SU-DHL-6 (cell line): ENCODE results near the gene MBTD1.

ENCODE experiments used
- H2AFZ ChIP-seq: fragments of 200-600 bp; sonication (generic); 2 replicates; pipeline ENCODE4 v1.6.1; 2014; ENCODE audit warnings: low read depth, mild to moderate bottlenecking, moderate library complexity, mixed read lengths, antibody characterized with exemption, low read length; ENCODE audit not compliant: severe bottlenecking
- H3F3A ChIP-seq: fragments of 200-600 bp; shearing (Covaris generic); 2 replicates; pipeline ENCODE4 v1.6.0; 2016; ENCODE audit warnings: antibody characterized with exemption, mild to moderate bottlenecking; ENCODE audit not compliant: insufficient read depth
- H3K27ac ChIP-seq: fragments of 200-600 bp; sonication (generic); 2 replicates; pipeline ENCODE4 v1.5.1; 2016; ENCODE audit warnings: low read depth, mild to moderate bottlenecking, low read length, moderate library complexity, mixed read lengths
- H3K27me3 ChIP-seq: fragments of 200-600 bp; sonication (generic), shearing (Covaris generic); 2 replicates; pipeline ENCODE4 v1.6.0; 2014; ENCODE audit warnings: mild to moderate bottlenecking, low read length
- H3K36me3 ChIP-seq: fragments of 200-600 bp; sonication (generic); 2 replicates; pipeline ENCODE4 v1.6.1; 2014; ENCODE audit warnings: mild to moderate bottlenecking, low read length, mixed read lengths
- H3K4me2 ChIP-seq: fragments of 300-600, 200-600 bp; shearing (Covaris generic), sonication (generic); 2 replicates; pipeline ENCODE4 v1.6.0; 2014; ENCODE audit warnings: low read length, low read depth, mild to moderate bottlenecking; ENCODE audit not compliant: poor library complexity, severe bottlenecking
- H3K4me3 ChIP-seq: fragments of 200-600 bp; sonication (generic); 2 replicates; pipeline ENCODE4 v1.5.1; 2014; ENCODE audit warnings: antibody characterized with exemption, low read length, mild to moderate bottlenecking, mixed read lengths; ENCODE audit not compliant: insufficient read depth, poor library complexity, severe bottlenecking
- H3K79me2 ChIP-seq: fragments of 200-600 bp; sonication (generic); 2 replicates; pipeline ENCODE4 v1.6.1; 2014; ENCODE audit warnings: mild to moderate bottlenecking, low read length, moderate library complexity; ENCODE audit not compliant: insufficient read depth
- H3K9ac ChIP-seq: fragments of 200-600 bp; sonication (generic); 2 replicates; pipeline ENCODE4 v1.7.0; 2014; ENCODE audit warnings: mild to moderate bottlenecking, low read length
- H3K9me2 ChIP-seq: fragments of 200-600 bp; sonication (generic); replicated peaks from 2 replicates; pipeline ENCODE4 v1.6.1; 2014; ENCODE audit warnings: low read length; ENCODE audit not compliant: insufficient read depth
- H3K9me3 ChIP-seq: fragments of 200-600 bp; sonication (generic); 2 replicates; pipeline ENCODE4 v1.6.1; 2014; ENCODE audit warnings: low read length, mixed read lengths; ENCODE audit not compliant: insufficient read depth
- H4K20me1 ChIP-seq: fragments of 200-600 bp; sonication (generic); 2 replicates; pipeline ENCODE4 v1.6.1; 2014; ENCODE audit warnings: low read depth, mild to moderate bottlenecking, antibody characterized with exemption, low read length, moderate library complexity, mixed read lengths
- EZH2phosphoT487 ChIP-seq: fragments of 200-600 bp; sonication (generic), shearing (Covaris generic); conservative IDR thresholded peaks from 2 replicates; pipeline ENCODE4 v1.6.1; 2018; ENCODE audit warnings: mild to moderate bottlenecking, antibody characterized with exemption, low read length, moderate library complexity, mixed read lengths
- TF ChIP-seq, protein P1 (sequence below): fragments of 200-600 bp; sonication (generic); IDR thresholded peaks from one replicate; pipeline ENCODE4 v1.5.1; 2017; ENCODE audit warnings: antibody characterized with exemption, mild to moderate bottlenecking, low read length, moderate library complexity; ENCODE audit not compliant: insufficient read depth, poor library complexity, severe bottlenecking

MBTD1 gene

DNA sequence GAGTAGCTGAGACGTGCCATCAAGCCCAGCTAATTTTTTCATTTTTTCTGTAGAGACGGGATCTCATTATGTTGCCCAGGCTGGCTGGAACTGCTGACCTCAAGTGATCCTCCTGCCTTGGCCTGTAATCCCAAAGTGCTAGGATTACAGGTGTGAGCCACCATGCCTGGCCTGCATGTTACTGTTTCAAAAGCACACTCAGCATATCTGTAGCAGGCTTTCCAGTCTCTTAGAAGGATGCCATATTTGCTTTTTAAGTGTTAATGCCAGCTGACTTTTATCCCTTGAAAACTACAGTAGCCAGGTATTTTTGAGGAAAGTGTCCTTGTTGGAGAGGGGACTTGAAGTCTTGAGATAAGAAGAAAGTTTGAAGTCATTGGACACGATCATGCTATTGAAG lies 123.9 kb downstream of the MBTD1 start:
- H2AFZ ChIP-seq, result no peak overlapping the region
- H3K4me2 ChIP-seq, result no peak overlapping the region
- H3K4me3 ChIP-seq, result no peak overlapping the region
- no peak overlapping the region for H3K27ac ChIP-seq
- H3F3A ChIP-seq, result no peaks in the 10 kb centered on the region
- H3K9me2 ChIP-seq, result no peaks in the 10 kb centered on the region
- H3K9me3 ChIP-seq, result no peaks in the 10 kb centered on the region
- H3K9ac ChIP-seq, result no peak overlapping the region
- no peaks in the 10 kb centered on the region for H3K79me2 ChIP-seq
- H3K27me3 ChIP-seq, result no peaks in the 10 kb centered on the region
- H4K20me1 ChIP-seq, result no peaks in the 10 kb centered on the region
- H3K36me3 ChIP-seq, result no peaks in the 10 kb centered on the region
- TF ChIP-seq, protein P1, sequence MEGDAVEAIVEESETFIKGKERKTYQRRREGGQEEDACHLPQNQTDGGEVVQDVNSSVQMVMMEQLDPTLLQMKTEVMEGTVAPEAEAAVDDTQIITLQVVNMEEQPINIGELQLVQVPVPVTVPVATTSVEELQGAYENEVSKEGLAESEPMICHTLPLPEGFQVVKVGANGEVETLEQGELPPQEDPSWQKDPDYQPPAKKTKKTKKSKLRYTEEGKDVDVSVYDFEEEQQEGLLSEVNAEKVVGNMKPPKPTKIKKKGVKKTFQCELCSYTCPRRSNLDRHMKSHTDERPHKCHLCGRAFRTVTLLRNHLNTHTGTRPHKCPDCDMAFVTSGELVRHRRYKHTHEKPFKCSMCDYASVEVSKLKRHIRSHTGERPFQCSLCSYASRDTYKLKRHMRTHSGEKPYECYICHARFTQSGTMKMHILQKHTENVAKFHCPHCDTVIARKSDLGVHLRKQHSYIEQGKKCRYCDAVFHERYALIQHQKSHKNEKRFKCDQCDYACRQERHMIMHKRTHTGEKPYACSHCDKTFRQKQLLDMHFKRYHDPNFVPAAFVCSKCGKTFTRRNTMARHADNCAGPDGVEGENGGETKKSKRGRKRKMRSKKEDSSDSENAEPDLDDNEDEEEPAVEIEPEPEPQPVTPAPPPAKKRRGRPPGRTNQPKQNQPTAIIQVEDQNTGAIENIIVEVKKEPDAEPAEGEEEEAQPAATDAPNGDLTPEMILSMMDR, result no peak
- no peak for TF ChIP-seq EZH2phosphoT487

DNA sequence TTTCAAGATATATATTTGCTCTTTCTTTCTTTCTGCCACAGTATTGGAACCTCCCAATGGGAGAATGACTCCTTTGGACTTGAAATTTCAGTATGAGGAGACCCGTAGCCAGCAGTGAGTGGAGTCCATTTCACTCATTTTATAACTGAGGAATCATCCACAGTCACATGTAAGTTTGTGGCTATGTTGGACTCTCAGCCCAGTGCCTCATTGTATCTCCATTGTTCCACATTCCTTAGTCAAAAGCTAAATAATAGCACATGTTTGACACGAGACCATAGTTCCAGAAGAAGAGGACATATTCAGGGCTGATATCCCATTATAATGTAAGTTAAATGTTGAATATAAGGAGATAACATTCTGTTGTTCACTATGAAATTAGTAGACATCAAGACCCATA lies 126.5 kb downstream of the MBTD1 start:
- Histone ChIP-seq H3K79me2 (no peaks in the 10 kb centered on the region), H3K27ac (no peak overlapping the region), H3K4me2 (no peak overlapping the region), H3K9me2 (no peaks in the 10 kb centered on the region), H3K4me3 (no peak overlapping the region), H4K20me1 (no peaks in the 10 kb centered on the region), H3K36me3 (no peaks in the 10 kb centered on the region), H3F3A (no peaks in the 10 kb centered on the region), H3K27me3 (no peaks in the 10 kb centered on the region), H3K9ac (no peak overlapping the region), H3K9me3 (no peaks in the 10 kb centered on the region), H2AFZ (no peak overlapping the region)
- TF ChIP-seq EZH2phosphoT487, result no peak
- TF ChIP-seq, protein P1, result no peak

GRCh38 chr17:51132964-51133319 lies 126.9 kb downstream of the MBTD1 start:
- Histone ChIP-seq H3K79me2 (no peaks in the 10 kb centered on the region), H3K27me3 (no peaks in the 10 kb centered on the region), H4K20me1 (no peaks in the 10 kb centered on the region), H2AFZ (no peak overlapping the region), H3K9me2 (no peaks in the 10 kb centered on the region), H3K9ac (no peak overlapping the region), H3K36me3 (no peaks in the 10 kb centered on the region), H3F3A (no peaks in the 10 kb centered on the region), H3K4me2 (no peak overlapping the region), H3K9me3 (no peaks in the 10 kb centered on the region), H3K27ac (no peak overlapping the region), H3K4me3 (no peak overlapping the region)
- TF ChIP-seq, protein P1, result no peak
- no peak for TF ChIP-seq EZH2phosphoT487

GRCh38 chr17:51128076-51128475 lies 131.8 kb downstream of the MBTD1 start:
- Histone ChIP-seq H3K79me2 (no peaks in the 10 kb centered on the region), H3K9me3 (no peaks in the 10 kb centered on the region), H3K27me3 (no peaks in the 10 kb centered on the region), H4K20me1 (no peaks in the 10 kb centered on the region), H3K9me2 (no peaks in the 10 kb centered on the region), H3K4me3 (no peak overlapping the region), H2AFZ (no peak overlapping the region), H3K4me2 (no peak overlapping the region), H3F3A (no peaks in the 10 kb centered on the region), H3K36me3 (no peaks in the 10 kb centered on the region), H3K9ac (no peak overlapping the region), H3K27ac (no peak overlapping the region)
- TF ChIP-seq, protein P1, result no peak
- no peak for TF ChIP-seq EZH2phosphoT487
